Islet precursor cell (in vitro differentiated cells): ENCODE results near the gene LDLRAD4.

Source experiments
- DNase-seq: peaks from one replicate; pipeline ENCODE4 v3.0.0-alpha.2; 2018

The LDLRAD4 gene

DNA sequence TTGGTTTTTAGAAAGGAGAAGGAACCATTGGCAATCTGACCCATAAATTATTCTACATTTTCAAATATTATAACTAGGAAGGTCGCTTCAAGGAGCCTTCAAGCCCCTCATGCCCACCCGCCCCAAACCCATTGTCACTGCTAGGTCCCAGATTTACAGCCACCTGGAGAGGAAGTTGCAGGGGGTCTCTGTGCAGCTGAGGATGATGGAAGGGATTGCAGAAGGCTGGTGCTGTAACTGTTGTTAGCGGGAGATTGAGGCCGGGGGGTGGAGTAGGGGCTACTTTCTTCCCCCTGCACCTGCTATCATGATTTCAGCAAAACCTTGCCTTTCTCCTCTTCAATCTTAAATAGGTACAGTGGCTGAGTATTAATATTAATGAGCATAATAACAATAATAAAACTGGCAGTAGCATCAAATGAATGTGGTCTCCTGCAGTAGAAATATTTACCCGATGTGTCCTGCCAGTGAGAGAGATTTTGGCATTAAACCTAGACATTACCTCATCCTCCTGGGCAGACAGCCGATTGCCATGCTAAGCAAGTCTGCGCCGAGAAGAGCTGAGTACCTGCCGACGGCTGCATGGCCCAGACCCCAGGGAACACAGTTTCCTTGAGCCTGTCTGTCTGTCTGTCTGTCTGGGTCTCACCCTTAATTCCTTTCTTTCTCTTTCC, 282.4 kb downstream of the LDLRAD4 start:
- peak; percentile 65 for DNase-seq

DNA sequence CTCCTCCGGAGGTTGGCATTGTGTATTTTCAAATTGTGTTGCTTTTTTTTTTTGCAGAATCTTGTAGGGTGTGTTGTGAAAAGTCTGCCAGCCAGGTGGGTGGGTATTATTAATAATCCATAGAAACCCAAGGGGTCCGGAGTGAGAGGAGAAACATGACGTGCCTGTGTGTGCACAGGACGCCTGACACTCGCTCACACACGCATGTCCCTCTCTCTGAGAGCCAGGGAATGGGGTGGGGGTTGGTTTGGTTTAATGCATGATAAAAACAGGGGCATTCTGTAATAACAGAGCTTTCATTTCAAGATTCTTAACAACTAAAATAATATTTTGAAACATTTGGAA, 283.0 kb downstream of the LDLRAD4 start:
- DNase-seq, result no peak

DNA sequence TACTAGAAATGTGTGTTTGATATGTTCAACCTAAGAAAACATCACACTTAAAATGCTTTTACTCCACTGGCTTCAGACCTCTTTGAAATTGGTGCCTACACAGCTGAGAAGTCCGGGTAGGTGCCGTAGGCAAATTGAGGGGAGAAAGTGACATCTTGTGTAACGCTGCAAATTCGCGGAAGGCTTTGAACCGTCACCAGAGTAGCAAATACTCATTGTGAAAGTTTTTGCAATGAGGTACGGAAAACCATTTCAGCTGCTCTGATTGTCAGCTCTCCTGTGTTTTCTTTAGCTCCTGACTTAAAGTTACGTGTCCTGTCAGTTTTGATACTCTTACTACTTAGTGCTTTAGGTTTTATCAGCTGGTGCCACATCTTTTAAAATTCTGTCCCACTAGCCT, 283.3 kb downstream of the LDLRAD4 start:
- no peak for DNase-seq

DNA sequence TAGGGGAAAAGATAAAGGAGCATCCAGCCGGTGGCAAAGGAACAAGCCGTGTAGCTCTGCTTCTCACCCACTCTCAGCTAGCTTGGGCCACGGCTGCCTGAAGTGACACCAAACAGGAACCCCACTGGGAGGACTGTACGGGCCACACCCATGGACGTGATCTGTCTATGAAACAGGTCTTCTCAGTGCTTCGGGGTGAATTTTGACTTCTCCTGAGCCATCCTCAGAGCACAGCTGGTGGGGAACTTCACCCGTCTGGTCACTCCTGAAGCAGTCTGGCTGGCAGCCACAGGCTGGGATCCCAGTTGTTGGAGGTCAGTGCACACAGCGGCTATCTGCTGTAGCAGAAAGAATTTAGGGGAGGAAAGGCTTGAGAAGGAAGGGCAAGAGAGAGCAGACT, 284.0 kb downstream of the LDLRAD4 start:
- DNase-seq, result no peak

DNA sequence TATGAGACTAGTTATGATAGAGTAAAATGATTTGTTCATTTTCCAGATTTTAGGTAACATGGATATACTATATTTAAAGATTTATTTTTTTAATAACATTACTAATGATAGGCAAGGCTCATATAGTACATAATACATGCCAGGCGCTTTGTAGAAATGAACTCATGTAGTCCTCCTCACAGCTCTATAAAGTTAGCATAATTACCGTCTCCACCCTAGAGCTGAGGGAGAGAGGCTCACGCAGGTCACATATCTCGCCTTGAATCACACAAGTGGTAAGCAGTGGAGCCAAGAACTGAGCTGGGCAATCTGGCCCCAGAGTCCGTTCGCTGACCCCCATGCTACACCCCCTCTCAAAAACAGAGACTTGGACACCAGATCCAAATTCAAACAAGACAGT, 285.3 kb downstream of the LDLRAD4 start:
- DNase-seq, result no peak

DNA sequence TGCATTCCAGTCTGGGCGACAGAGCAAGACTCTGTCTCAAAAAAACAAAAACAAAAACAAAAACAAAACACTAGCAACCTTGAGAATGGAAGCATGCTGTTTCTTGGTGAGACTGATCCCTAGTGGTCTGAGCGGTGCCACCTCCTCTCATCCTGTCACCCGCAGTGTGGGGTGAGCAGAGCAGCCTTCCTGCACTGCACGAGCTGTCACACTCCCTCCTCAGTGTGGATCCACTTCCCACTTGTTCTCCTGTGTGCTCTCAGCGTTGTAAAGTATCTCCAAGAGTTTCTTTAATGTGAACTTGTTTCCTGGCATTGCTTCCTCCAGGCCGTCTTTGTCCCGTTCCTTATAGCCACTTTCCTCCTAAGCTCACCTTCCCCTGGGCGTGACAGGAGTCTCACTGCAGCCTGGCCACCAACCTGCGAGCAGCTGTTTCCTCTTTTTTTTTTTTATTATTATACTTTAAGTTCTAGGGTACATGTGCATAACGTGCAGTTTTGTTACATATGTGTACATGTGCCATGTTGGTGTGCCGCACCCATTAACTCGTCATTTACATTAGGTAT, 287.3 kb downstream of the LDLRAD4 start:
- DNase-seq, result no peak

DNA sequence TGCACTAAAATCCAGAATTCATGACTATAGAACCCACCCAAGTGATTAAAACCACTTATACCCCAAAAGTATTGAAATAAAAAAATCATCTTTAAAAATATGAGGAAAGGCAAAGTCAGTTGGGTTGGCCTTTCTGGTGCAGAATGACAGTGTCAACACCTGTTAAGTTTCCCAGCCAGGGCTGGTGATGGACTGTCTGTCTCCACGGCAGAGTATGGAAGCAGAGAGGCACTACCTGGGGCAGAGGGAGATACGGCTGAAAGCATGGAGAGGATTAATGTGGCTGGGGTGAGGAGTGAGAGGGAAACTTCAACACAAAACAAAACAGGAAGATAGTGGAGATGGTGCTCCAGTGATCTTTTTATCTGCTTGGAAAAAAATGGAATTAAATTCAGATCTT, 292.0 kb downstream of the LDLRAD4 start:
- DNase-seq, result no peak

DNA sequence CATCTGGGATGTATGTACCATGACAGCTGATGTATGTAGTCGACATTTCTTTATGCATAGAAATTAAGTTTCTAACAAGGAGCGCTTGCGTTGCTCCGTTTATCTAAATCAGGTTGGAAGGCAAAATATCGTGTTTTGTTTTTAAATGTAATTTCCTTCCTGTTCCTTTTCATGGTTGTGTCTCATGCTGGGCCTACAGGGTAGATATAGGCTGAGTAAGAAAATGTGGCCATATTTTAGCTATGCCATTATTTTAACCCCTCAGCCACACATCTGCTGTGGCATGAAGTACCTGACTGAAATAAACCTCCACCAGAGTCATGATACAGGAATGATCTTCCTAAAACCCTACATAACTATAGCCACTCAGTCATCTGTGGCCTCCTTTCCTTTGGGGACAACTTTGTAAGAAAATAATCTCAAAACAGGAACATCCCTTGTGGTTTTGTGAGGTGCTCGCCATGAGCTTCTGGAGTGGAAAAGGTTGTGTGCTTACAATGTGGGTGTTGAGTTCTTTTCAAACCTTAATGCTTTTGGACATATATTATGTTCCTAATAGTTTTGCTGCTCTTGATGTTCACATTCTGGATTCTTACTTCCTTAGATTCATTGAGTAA, 293.5 kb downstream of the LDLRAD4 start:
- peak; percentile 6 for DNase-seq

DNA sequence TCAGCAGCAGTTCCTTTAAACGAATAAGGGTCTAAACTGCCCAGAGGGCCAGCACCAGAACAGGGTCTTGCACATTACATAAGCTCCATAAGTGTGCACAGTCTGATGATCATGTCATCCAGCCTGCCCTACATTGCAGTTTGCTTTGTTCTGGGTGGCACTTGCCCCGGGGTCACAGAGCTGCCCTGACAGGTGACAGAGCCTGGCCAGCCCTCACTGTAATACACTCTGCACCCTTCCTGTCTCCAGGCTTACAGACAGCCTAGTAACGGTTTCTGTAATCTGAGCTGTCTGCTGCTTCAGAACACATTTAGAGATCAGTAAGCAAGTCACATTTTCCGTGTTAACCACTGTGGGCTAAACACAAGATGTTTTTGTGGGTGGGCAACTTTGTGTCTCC, 294.5 kb downstream of the LDLRAD4 start:
- peak; percentile 64 for DNase-seq

DNA sequence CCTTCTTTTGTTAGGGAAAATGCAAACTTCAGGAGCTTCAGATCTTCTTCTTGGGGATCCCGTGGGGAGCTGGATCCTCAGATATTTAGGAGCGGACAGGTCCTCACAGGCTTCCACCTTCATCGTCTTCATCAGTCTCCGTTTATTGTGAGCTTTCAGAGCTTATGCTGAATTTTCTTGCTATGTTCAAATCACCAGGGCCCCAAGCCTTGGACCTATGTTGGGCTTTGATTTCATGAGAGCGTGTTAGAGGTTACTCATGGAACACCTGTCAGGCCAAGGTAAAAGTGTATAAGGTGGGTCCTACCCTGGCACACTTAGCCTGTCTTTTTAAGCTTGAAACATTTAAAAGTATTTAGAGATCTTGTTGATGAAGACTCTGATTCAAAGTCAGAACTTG, 294.9 kb downstream of the LDLRAD4 start:
- DNase-seq, result peak; percentile 20

DNA sequence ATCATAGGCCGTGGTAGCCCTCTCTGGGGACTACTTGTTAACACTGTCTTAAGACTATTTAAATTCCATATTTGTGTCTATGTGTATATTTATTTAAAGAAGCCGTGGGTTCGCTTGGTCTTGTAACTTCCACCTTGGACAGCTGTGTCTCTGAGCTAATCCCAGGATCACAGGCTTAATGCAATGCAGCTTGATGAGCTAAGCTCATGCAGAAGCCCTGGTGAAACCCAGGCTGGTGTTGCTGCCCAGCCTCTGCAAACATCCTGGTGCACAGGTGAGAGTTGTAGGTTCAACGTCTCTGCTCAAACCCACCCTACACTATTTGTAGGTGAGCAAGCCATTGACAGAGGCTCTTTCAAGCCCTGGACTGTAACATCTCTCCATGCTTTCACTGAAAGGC, 296.0 kb downstream of the LDLRAD4 start:
- DNase-seq, result peak; percentile 23

DNA sequence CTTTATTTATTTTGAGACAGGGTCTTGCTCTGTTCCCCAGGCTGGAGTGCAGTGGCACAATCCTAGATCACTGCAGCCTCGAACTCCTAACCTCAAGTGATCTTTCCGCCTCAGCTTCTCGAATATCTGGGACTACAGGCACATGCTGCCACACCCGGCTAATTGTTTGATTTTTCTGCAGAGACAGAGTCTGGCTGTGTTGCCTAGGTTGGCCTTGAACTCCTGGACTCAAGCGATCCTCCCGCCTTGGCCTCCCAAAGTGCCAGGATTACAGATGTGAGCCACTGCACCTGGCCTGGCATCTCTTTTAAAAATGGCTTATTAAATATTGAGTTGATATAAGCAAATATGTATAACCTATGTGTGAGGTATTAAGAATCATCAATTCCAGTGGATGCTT, 298.3 kb downstream of the LDLRAD4 start:
- peak; percentile 15 for DNase-seq

DNA sequence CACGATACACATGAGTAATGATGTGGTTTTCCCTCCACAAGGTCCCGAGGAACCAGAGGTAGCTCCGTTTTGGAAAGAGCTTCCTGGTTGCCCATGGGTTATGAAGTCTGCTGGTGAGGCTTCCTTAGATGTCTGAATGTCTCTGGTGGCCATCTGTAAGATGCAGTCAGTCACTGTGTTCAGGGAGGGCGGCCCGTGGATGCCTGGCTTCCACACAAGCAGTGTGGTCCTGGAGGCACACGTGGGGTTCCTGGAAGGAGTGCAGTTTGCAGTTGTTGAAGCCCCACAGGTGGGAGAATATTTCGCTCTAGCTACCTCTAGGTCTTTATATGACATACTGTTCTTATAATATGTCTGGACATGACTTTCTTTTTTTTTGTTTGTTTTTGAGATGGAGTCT, 298.8 kb downstream of the LDLRAD4 start:
- DNase-seq, result peak; percentile 22

DNA sequence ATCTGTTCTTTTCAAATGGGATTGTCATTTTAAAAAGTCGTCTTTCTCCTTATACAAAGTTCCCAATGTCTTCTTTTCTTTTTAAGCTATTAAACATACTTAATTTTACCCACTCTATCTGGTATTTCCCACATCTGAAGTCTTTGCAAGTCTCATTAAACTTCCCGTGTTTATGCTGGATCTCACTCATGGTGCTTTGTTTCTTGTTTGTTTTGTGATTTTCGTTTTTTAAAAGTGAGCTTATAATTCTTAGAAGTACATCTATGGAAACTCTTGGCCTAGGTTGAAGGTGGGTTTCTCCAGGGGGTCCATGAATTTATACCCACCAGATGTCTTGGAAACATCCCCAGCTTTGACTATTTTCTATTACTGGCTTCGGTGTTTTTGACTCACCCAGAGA, 299.8 kb downstream of the LDLRAD4 start:
- DNase-seq, result no peak

DNA sequence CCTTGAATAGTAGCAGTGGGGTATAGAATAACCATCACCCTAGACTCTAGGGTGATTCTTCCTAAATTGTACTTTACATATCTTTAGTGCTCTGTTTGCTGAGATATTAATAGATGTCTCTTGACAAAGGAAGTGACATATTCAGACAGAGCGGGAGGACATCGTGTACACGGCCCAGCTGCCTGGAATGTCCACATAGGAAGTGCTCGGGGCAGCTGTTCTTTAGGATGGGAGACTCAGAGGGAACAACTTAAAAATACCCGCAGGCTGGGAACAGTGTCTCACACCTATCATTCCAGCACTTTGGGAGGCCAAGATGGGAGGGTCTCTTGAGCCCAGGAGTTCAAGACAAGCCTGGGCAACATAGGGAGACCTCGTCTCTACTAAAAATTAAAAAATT, 301.7 kb downstream of the LDLRAD4 start:
- peak; percentile 22 for DNase-seq

DNA sequence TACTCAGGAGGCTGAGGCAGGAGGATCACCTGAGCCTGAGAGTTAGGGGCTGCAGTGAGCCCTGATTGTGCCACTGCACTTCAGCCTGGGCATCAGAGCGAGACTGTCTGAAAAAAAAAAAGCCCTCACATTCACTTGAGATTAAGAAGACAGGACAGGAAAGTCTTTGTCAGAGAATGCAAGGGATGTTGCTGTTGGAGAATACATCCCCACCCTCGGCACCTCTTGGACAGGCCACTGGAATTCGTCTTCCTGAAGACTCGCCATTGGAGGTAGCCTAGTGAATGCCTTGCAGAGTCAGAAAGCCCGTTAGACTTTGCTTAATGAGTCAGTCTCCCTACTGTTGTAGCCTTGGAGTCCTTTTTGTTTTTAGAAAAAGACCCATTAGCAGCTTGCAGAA, 302.2 kb downstream of the LDLRAD4 start:
- DNase-seq, result peak; percentile 42

DNA sequence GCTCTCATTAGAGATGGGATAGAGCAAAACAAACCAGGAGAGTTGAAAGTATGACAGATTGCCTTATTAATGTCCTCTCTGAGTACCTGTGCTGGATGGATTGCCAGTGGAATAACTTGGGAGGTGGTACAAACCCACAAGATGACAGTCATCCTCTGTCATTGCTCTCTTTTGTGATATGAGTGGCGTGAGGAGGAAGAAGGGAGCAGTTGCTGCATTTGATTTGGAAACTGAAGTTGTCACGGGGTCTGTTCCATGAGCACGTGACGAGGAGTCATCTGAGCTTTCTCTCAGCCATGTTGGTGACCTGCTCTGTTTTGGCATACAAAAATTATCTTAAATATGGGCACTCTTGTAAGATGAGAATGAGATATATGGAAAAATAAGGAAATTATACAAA, 302.9 kb downstream of the LDLRAD4 start:
- DNase-seq, result peak; percentile 23

DNA sequence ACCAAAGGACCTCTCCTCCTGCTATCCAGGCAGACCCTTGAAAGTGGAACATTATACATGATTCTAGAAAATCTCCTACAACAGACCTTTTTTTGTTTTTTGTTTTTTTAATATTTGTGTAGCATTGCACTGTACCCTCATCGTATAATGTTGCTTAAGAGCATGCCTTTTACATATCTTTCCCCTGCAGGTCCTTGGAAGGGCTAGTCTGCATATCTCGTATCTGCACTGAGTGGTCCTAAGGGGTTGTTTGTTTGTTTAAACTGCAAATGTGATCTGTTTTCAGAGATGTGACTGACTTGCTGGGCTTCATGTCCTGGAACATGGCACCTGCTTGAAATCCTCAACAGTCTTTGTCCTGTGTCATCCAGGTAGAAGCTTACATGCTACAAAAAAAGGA, 303.7 kb downstream of the LDLRAD4 start:
- peak; percentile 35 for DNase-seq

DNA sequence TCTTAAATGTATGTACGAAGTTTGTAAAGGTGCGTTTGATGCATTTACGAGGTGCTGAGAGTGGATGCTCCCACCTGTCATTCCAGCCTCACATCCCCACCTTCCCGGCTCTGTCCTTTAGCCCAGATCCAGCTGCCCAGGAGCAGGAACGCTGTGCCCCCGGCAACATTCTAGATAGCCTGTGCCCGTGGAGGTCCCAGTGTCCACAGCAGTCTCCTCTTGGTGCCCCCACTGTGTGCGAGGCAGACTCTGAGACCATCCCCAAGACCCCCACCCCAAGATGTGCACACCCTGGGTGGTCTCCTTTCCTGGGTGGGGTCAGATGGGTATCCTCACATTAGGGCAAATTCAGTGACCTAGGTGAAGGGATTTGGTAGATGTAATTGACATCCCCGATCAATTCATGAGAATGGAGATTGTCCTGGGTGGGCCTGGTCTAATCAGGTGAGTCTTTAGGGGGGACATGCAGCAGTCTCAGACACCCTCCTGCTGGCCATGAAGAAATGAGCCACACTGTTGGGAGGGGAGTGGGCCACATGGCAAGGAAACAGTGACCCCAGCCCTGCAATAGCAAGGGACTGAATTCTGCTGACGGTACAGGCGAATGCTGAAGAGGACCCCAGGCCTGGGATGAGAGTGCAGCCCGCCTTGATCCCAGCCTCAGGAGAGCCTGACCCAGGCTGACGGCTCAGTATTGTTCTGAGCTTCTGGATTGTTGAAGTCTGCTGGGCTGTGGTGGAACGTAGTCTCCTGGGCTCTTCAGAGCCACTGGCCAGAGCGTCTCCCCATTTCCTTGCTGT, 304.5 kb downstream of the LDLRAD4 start:
- peak; percentile 18 for DNase-seq

DNA sequence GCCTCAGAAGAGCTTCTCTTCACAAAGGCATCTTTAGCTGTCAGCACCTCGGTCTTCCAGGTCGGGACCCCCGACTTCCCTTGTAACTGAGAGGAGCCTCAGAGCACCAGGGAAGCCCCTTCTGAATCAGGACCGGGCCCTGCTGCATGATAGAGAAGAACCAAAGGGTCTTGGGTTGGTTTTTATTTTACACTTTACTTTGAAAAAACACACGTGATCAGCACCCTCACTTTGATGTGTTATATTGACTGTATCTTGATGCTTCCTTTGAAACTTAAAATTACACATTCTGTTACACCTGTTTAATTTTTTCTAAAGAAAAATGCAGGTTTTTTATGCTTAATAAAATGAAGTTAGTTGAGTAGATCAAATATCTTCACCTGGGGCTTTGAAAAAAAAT, 305.5 kb downstream of the LDLRAD4 start:
- no peak for DNase-seq

DNA sequence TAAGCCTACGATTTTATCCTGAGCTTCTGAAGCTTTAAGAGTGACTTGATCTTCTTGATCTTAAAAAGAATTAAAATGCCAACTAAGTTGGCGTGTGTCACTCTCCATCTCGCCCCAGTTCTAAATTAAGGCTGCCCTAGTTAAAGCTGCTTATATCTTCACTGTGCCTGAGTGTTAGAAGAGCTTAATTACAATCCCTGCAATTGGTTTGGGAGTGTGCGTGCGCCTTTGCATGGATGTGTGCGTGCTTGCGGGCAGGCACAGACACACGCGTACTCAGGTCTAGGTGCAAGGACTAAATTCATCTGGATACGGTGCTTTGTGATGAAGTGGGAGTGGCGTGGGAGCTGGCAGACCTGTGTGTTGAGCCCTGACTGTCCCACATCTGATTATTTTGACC, 306.3 kb downstream of the LDLRAD4 start:
- peak; percentile 17 for DNase-seq

DNA sequence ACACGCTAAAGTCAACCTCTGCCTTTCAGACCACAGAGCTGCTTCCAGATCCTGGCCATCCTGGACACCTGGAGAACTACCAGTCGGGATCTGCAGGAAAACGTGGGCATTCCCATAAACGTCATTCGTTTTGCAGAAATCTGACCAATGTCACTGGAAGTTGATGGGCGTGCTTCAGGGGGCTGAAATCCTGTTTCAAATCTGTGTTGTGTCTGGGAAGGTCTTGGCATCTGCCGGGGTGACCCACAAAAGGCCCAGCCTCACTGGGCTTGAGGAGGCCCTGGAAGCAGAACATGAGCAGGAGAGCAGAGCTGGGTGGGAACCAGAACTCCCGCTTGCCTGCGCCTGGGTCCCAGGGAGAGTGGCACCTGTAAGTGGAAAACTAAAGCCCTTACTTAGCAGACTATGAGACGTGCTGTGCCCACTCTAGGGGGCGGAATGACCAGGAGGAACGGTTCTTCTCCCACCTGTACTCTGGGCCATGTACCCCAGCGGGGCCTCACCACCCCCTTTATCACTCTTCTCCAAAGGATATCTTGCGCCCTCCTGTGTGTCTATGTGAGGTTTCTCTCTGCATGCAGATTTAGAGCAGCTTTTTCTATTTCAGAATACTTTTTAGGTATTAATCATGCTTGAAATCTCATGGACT, 306.9 kb downstream of the LDLRAD4 start:
- peak; percentile 27 for DNase-seq

DNA sequence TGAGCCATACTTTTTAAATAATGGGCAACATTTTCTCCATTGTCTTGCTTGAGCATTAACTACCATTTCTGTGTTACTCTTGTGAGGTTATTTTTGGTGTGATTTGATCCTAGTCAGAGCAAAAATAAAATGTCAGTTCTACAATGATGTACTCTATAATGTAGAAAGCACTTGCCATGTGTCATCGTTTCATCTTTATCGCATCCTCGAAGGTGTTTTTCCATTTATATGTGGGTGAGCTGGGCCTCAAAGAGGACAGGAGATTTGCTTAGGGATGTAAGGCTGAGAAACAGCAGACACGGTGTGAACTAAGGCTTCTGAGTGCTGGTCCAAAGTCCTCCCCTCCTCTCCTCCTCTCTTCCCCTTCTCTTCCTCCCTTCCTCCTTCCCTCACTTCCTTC, 308.0 kb downstream of the LDLRAD4 start:
- no peak for DNase-seq
